Spinal cord (tissue), 10 donors: ENCODE measurements around the gene SLC5A9. TPM values are rescaled to one million over a fixed set of nuclear protein-coding genes. Genes with fewer than 3 reads are reported as not detected.
A peak's percentile ranks its signal among the peaks of the same experiment; 100 is the strongest.
"Not testable (repeated sequence)": the region's sequence is repeated elsewhere in the genome, so short reads cannot be mapped to it uniquely, and the experiment has no call there.

Experiments used
- DNase-seq, 6 donors: peaks; one replicate each; pipeline versions ENCODE4 v3.0.0 to v3.0.0-alpha.2; 2013 to 2015; ENCODE audit warnings: low spot score in 6 of 6, low read depth in 4 of 6
- H3K27ac ChIP-seq: one replicate; pipeline ENCODE4 v1.5.1; 2013; ENCODE audit warnings: low read depth, low read length, control low read depth
- H3K27me3 ChIP-seq: one replicate; pipeline ENCODE4 v1.6.1; 2013; ENCODE audit warnings: low read length; ENCODE audit not compliant: control insufficient read depth, insufficient read depth
- H3K36me3 ChIP-seq: one replicate; pipeline ENCODE4 v1.6.1; 2013; ENCODE audit warnings: low read length; ENCODE audit not compliant: control insufficient read depth, insufficient read depth
- H3K4me1 ChIP-seq: one replicate; pipeline ENCODE4 v1.6.1; 2013; ENCODE audit warnings: low read length; ENCODE audit not compliant: control insufficient read depth, insufficient read depth
- H3K4me3 ChIP-seq: one replicate; pipeline ENCODE4 v1.5.1; 2013; ENCODE audit warnings: low read depth, low read length, control low read depth
- H3K9me3 ChIP-seq: one replicate; pipeline ENCODE4 v1.6.1; 2013; ENCODE audit warnings: low read length; ENCODE audit not compliant: control insufficient read depth, insufficient read depth
- WGBS: methylation state at CpG from one replicate; pipeline ENCODE4 v1.1.5; 2013; ENCODE audit warnings: missing lambda C conversion rate; ENCODE audit not compliant: insufficient coverage; 5-methylcytosine and 5-hydroxymethylcytosine counted together
- polyA plus RNA-seq, 2 donors: library from polyadenylated mRNA; unstranded; fragments of 120-200 nt; gene quantifications; one replicate each; pipeline ENCODE4 v1.2.1, GENCODE V29; 2013; ENCODE audit not compliant: insufficient read length in 2 of 2
- total RNA-seq, 2 donors: library from RNA; depleted of rRNA in 1 of 2; stranded (reverse); fragments of 120-200 nt in 1 of 2; fragments of >200 nt in 1 of 2; gene quantifications; one replicate each; pipeline versions ENCODE4 v1.2.3 to v1.2.4, GENCODE V29; 2013 to 2014
- donor health status: healthy.

Gene SLC5A9
- total and polyA plus RNA-seq, 4 donors = 0.10 to 2.4 (median 1.1) TPM

DNA sequence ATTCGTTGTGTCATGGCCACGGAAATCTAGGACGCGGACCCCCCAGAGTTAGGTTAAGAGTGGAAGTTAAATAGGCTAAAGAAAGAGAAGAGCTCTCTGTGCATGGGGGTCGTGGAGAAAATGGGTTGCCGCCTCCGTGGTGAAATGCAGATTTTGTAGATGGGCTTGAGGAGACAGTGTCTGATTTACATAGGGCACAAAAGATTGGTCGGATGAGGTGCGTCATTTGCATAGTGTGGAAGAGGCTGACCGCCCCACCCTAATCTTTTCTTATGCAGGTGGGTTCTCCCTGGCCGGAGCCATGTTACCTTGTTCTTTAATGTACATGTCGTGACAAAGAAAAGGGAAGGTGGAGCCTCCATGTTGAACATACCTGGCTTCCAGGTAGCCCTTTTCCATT is 14.3 kb upstream of the SLC5A9 start:
- H3K4me1 ChIP-seq = peaks cover 3% of the 10 kb centered on the region
- no peak for DNase-seq
- no peaks in the 10 kb centered on the region for H3K27me3 ChIP-seq
- WGBS = 77% methylated on average over 10 of the region's 12 CpGs
- no peaks in the 10 kb centered on the region for H3K9me3 ChIP-seq
- H3K36me3 ChIP-seq = no peaks in the 10 kb centered on the region
- H3K27ac ChIP-seq = no peak overlapping the region
- no peak overlapping the region for H3K4me3 ChIP-seq

DNA sequence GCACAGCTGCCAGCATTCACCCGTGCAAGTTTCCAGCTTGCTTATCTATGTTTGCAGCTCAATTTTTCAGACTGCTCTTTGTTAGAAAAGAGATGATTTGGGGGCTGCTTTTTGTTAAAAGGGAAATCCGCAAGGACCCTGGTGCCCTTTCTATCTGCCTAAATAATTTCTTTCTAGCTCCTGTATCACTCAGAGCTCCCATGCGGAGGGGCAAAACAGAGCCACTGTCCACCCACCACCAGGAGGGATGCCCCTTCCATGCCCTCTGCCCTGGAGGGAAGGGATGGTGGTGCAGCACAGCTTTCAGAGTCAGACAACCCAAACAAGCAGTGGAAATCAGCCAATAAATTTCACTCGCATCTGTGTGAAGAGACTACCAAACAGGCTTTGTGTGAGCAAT is 13.9 kb upstream of the SLC5A9 start:
- 65% methylated on average over 2 of the region's 4 CpGs for WGBS
- H3K4me1 ChIP-seq = peaks cover 3% of the 10 kb centered on the region
- DNase-seq = no peak

DNA sequence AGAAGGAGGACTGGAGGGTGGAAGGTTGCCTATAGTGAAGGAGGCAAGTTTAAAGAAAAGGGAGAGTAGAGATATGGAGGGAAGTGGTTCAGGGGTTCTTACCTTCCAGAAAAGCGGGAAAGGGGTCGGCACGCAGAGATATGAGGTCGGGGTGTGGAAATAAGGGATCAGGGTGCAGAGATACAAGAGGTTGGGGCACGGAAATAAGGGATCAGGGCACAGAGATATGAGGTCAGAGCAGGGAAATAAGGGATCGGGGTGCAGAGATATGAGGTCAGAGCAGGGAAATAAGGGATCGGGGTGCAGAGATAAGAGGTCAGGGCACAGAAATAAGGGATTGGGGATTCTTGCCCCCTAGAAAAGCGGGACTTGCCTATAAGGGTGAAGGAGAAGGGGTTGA is 9.1 kb upstream of the SLC5A9 start:
- H3K36me3 ChIP-seq, H3K9me3 ChIP-seq, H3K4me3 ChIP-seq, H3K27ac ChIP-seq, H3K27me3 ChIP-seq, DNase-seq: not testable (repeated sequence)
- H3K4me1 ChIP-seq = peaks cover 18% of the 10 kb centered on the region
- 91% methylated on average over 8 of the region's 8 CpGs for WGBS

More for the DNA sequence above, 13.9 kb upstream of the SLC5A9 start:
- H3K27me3 ChIP-seq = no peaks in the 10 kb centered on the region
- H3K4me3 ChIP-seq = no peak overlapping the region
- no peaks in the 10 kb centered on the region for H3K36me3 ChIP-seq
- no peak overlapping the region for H3K27ac ChIP-seq
- no peaks in the 10 kb centered on the region for H3K9me3 ChIP-seq

DNA sequence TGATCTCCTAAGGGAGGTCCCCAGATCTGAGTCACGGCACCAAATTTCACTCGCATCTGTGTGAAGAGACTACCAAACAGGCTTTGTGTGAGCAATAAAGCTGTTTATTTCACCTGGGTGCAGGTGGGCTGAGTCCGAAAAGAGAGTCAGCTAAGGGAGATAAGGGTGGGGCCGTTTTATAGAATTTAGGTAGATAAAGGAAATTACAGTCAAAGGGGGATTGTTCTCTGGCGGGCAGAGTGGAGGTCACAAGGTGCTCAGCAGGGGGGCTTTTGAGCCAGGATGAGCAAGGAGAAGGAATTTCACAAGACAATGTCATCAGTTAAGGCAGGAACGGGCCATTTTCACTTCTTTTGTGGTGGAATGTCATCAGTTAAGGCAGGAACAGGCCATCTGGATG is 8.2 kb upstream of the SLC5A9 start:
- H3K4me3 ChIP-seq, DNase-seq, H3K27me3 ChIP-seq, H3K36me3 ChIP-seq, H3K9me3 ChIP-seq, H3K27ac ChIP-seq: not testable (repeated sequence)
- WGBS = 73% methylated on average over 6 of the region's 6 CpGs
- peaks cover 18% of the 10 kb centered on the region for H3K4me1 ChIP-seq

DNA sequence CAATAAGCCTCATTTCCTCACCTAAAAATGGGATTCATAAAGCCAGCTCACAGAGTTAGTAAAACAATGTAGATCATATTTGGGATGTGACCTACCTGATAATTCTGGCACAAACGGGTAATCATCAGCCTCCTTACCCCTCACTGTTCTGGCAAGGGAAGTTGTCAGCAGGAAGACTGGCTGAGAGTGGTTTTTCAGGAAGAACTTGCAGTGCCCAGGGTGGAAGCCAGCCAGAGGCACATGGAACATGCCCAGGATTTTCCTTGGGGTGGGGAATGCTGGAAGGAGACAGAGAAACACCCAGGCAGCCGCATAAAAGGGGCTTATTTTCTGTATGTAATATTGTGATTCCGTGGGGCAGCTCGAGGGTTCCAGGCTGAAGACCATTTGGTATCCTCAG is 7.7 kb upstream of the SLC5A9 start:
- Histone ChIP-seq H3K36me3 (no peaks in the 10 kb centered on the region), H3K4me3 (no peak overlapping the region), H3K9me3 (no peaks in the 10 kb centered on the region), H3K27me3 (no peaks in the 10 kb centered on the region), H3K27ac (no peak overlapping the region), H3K4me1 (peaks cover 18% of the 10 kb centered on the region)
- DNase-seq = peak in 1 of 6 donors; percentile 59
- WGBS = 70% methylated on average over 3 of the region's 4 CpGs

DNA sequence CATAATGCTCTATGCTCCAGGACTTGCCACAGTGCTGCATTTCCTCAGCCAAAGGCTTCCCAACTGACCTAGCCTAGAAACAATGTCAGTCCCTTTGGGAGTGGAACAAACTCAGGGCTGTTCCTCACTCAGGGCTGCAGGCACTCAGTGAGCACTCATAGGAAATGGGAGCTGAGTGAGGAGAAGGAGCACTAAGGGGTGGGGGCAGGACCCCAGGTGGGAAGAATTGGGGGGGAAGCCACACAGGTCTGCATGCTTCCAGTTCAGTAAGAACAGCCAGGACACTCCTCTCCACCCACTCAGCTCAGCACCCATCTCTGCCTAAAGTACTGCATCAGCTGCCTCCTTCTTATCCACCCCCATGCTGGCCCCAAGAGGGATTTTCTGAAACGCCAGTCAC is 7.3 kb upstream of the SLC5A9 start:
- 80% methylated on average over 1 of the region's 1 CpG for WGBS
- no peak overlapping the region for H3K27ac ChIP-seq
- no peaks in the 10 kb centered on the region for H3K27me3 ChIP-seq
- no peaks in the 10 kb centered on the region for H3K36me3 ChIP-seq
- DNase-seq = no peak
- no peaks in the 10 kb centered on the region for H3K9me3 ChIP-seq
- H3K4me3 ChIP-seq = no peak overlapping the region
- H3K4me1 ChIP-seq = peaks cover 18% of the 10 kb centered on the region

DNA sequence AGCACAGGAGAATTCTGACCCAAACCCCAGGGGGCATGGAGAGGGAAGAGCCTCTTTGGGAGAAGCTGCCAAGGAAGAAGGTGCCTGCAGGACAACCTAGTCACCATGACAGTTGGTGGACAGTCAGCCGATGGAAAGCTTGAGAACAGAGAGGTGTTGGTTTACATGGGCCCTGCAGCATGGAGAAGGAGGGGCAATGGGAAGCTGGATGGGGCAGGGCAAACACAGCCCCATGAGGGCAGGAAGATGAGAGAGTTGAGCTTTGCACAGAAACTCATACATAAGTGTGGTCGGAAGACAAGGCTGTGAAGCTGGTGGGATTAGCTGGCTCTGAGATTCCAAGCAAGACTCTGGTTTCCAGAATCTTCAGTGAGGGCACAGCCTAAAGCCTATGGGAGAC is 6.6 kb upstream of the SLC5A9 start:
- peaks cover 18% of the 10 kb centered on the region for H3K4me1 ChIP-seq
- H3K27me3 ChIP-seq = no peaks in the 10 kb centered on the region
- H3K4me3 ChIP-seq = no peak overlapping the region
- 90% methylated on average over 2 of the region's 2 CpGs for WGBS
- no peak overlapping the region for H3K27ac ChIP-seq
- no peaks in the 10 kb centered on the region for H3K9me3 ChIP-seq
- no peaks in the 10 kb centered on the region for H3K36me3 ChIP-seq
- DNase-seq = no peak

DNA sequence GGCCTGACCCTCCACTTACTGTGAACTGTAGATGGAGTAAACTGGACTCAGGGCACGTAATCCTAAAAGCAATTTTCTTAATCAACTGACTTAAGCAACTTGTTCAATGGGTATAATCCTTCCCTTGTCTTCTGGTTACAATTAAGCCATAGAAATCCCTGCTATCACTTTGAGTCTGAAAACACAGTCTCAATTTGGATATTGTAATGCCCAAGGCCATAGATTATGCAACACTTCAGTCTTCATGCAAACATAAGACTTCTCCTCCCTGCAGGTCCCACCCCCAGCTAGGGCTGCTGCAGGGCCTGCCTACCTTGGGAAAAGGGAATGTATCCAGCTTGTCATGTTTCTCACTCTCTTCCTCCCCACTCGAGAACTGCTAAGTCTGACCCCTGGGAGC is 6.2 kb upstream of the SLC5A9 start:
- DNase-seq = no peak
- H3K27ac ChIP-seq = no peak overlapping the region
- H3K4me3 ChIP-seq = no peak overlapping the region
- WGBS = no CpG with 5 or more reads among the region's 2 CpGs
- peaks cover 18% of the 10 kb centered on the region for H3K4me1 ChIP-seq
- H3K9me3 ChIP-seq = no peaks in the 10 kb centered on the region
- no peaks in the 10 kb centered on the region for H3K27me3 ChIP-seq
- H3K36me3 ChIP-seq = no peaks in the 10 kb centered on the region

DNA sequence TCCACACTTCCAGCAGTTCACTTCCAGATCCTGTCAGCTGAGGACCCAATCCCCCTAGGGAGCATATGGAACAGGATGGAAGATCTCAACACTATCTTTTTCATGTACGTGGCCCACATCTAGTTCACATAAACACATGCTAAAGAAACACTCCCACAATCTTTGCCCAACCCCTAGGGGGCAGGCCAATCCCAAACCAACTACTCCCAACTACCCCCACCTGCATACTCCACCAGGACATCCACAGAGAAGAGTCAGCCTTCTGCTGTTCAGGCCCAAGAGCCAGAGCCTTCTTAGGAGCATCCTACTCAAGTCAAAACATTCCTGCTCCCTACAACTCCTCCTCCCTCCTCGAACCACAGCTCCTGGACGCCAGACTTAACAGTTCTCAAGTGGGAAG is 5.6 kb upstream of the SLC5A9 start:
- 62% methylated on average over 1 of the region's 3 CpGs for WGBS
- no peaks in the 10 kb centered on the region for H3K9me3 ChIP-seq
- H3K27ac ChIP-seq = no peak overlapping the region
- no peak overlapping the region for H3K4me3 ChIP-seq
- H3K4me1 ChIP-seq = peaks cover 18% of the 10 kb centered on the region
- no peaks in the 10 kb centered on the region for H3K36me3 ChIP-seq
- no peak for DNase-seq
- H3K27me3 ChIP-seq = no peaks in the 10 kb centered on the region

DNA sequence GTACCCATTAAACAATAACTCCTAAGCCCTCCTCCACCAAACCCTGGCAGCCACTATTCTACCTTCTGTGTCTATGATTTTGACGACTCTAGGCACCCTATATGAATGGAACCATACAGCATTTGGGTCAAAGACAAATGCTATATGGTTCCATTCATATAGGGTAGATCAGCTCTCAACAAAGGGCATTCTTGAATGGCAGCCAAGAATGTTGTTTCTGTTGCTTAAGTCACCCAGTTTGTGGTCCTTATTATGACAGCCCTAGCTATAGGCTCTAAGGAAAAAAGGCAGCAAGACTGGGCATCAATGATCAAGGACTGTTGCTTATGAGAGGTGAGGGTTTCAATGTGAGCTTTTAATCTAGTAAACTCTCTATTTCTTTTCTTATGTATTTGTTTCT is 4.7 kb upstream of the SLC5A9 start:
- H3K27me3 ChIP-seq = no peaks in the 10 kb centered on the region
- peaks cover 18% of the 10 kb centered on the region for H3K4me1 ChIP-seq
- no peaks in the 10 kb centered on the region for H3K36me3 ChIP-seq
- no peaks in the 10 kb centered on the region for H3K9me3 ChIP-seq
- H3K27ac ChIP-seq = no peak overlapping the region
- no peak overlapping the region for H3K4me3 ChIP-seq
- no CpG with 5 or more reads among the region's 1 CpG for WGBS
- DNase-seq = peak in 1 of 6 donors; percentile 16
